ENCODE results near the gene NMUR1. TPM values are rescaled to one million over a fixed set of nuclear protein-coding genes. Genes with fewer than 3 reads are reported as not detected.

Gene NMUR1, protein sequence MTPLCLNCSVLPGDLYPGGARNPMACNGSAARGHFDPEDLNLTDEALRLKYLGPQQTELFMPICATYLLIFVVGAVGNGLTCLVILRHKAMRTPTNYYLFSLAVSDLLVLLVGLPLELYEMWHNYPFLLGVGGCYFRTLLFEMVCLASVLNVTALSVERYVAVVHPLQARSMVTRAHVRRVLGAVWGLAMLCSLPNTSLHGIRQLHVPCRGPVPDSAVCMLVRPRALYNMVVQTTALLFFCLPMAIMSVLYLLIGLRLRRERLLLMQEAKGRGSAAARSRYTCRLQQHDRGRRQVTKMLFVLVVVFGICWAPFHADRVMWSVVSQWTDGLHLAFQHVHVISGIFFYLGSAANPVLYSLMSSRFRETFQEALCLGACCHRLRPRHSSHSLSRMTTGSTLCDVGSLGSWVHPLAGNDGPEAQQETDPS
- not detected in 2 replicates for total RNA-seq

DNA sequence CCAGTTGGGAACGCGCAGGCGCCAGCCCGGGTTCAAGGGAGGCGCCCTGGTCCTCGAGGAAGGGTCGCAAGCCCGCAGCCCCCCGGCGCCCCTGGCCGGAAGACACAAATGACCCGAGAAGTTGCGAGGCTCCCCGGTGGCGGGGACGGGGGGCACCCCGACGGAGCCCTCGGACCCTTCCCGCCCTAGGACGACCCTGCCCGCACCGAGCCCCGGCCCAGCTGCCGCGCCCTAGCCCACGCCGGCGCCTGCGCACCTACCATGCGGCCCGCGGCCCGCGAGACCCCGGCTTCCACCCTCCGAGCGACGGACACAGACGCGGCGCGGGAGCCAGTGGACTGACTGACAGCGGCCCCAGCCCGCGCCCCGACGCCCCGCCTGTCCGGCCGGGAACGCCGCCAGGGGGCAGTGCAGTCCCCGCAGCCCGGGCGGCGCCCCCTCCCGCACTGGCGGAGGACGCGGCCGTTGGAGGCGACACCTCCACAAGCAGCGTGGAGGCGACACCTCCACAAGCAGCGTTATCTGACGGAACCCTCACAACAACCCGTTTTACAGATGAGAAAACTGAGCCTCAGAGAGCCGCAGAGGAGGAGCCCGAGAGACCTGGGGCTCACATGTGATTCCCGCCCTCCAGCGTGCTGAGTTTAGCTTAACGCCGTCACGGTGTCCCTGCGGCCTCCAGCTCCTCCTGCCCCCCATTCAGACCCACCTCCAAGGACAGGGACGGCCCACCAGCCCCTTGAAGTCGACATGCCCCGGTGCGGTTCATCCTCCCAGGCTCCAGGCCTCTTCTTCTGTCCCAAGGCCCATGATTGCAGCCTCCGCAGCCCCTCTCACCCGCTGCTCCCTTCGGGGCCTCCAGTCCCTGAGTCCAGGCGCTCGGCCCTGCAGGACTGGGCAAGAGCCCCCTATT is at the start of gene NMUR1:
NMUR1 (minus strand) TSS at position 347 of the 913 bp plus-strand sequence; CDS start at position 263, 84 bp downstream.

Other genes with a start within 250 kb of the NMUR1 start
- gene B3GNT7, start 134.7 kb downstream of the NMUR1 start, total RNA-seq = 0.34 and 0.47 TPM in 2 replicates
- gene NCL, start 66.0 kb downstream of the NMUR1 start, total RNA-seq = 90.9 and 194 TPM in 2 replicates
- gene TEX44, start 62.4 kb upstream of the NMUR1 start, total RNA-seq = not detected in 2 replicates
- 789 and 1,409 TPM in 2 replicates for gene PTMA, start 178.1 kb upstream of the NMUR1 start, total RNA-seq